Astrocyte (in vitro differentiated cells and primary cell): ENCODE results near the gene MMP27.

ENCODE experiments used
- EZH2 ChIP-seq: IDR thresholded peaks from 2 replicates; pipeline ENCODE4 v1.6.1; 2012; ENCODE audit warnings: mild to moderate bottlenecking, low read length, inconsistent platforms; ENCODE audit not compliant: insufficient read depth
- TF ChIP-seq, protein P1 (sequence below): IDR thresholded peaks from 2 replicates; pipeline ENCODE4 v1.5.1; 2011; ENCODE audit warnings: low read depth, mild to moderate bottlenecking, inconsistent platforms, low read length, moderate library complexity; ENCODE audit not compliant: insufficient read depth

DNA sequence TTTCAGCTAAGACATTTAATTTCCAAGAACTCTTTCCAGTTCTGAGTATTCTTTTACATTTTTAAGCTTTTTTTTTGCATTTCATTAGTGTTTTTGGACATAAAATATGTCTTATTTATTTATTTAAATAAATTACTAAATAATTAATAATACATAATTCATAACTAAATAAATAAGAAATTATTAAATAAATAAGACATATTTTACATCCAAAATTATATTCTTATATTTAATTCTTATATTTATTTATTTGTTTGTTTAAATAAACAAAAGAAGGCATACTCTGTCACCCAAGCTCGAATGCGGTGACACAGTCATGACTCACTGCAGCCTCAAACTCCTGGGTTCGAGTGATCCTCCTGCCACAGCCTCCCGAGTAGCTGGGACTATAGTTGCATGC, 3.1 kb upstream of the MMP27 start:
- no peak for TF ChIP-seq EZH2
- TF ChIP-seq, protein P1, sequence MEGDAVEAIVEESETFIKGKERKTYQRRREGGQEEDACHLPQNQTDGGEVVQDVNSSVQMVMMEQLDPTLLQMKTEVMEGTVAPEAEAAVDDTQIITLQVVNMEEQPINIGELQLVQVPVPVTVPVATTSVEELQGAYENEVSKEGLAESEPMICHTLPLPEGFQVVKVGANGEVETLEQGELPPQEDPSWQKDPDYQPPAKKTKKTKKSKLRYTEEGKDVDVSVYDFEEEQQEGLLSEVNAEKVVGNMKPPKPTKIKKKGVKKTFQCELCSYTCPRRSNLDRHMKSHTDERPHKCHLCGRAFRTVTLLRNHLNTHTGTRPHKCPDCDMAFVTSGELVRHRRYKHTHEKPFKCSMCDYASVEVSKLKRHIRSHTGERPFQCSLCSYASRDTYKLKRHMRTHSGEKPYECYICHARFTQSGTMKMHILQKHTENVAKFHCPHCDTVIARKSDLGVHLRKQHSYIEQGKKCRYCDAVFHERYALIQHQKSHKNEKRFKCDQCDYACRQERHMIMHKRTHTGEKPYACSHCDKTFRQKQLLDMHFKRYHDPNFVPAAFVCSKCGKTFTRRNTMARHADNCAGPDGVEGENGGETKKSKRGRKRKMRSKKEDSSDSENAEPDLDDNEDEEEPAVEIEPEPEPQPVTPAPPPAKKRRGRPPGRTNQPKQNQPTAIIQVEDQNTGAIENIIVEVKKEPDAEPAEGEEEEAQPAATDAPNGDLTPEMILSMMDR, result no peak
